Activated T-cell treated with anti-CD3 and anti-CD28 coated beads for 4 hours (primary cell): ENCODE measurements around the gene SLC11A1.

ENCODE experiments used
- DNase-seq: peaks from one replicate; pipeline ENCODE4 v3.0.0-alpha.2; 2020

SLC11A1 gene

GRCh38 chr2:218381916-218382366 lies at the start of gene SLC11A1:
Gene SLC11A1, plus strand, starts transcription at chr2:218382273. Its CDS starts 96 bp downstream, at chr2:218382369.
- no peak for DNase-seq

GRCh38 chr2:218332288-218332687 lies 49.8 kb upstream of the SLC11A1 start:
- DNase-seq, result no peak

- no peak for DNase-seq
Measured at GRCh38 chr2:218332920-218333645, 49.0 kb upstream of the SLC11A1 start.

- no peak for DNase-seq
Measured at GRCh38 chr2:218334531-218334930, 47.5 kb upstream of the SLC11A1 start.

GRCh38 chr2:218340656-218341055 lies 41.4 kb upstream of the SLC11A1 start:
- DNase-seq, result no peak

- no peak for DNase-seq
Measured at GRCh38 chr2:218341381-218341780, 40.7 kb upstream of the SLC11A1 start.

GRCh38 chr2:218342837-218343236 lies 39.2 kb upstream of the SLC11A1 start:
- no peak for DNase-seq

GRCh38 chr2:218343591-218343990 lies 38.5 kb upstream of the SLC11A1 start:
- DNase-seq, result no peak

GRCh38 chr2:218344090-218344754 lies 37.9 kb upstream of the SLC11A1 start:
- DNase-seq, result no peak

- DNase-seq, result no peak
Measured at GRCh38 chr2:218344755-218345417, 37.2 kb upstream of the SLC11A1 start.

GRCh38 chr2:218345491-218346236 lies 36.4 kb upstream of the SLC11A1 start:
- no peak for DNase-seq

GRCh38 chr2:218347172-218347571 lies 34.9 kb upstream of the SLC11A1 start:
- DNase-seq, result no peak

GRCh38 chr2:218354045-218354444 lies 28.0 kb upstream of the SLC11A1 start:
- DNase-seq, result no peak

GRCh38 chr2:218354850-218355443 lies 27.1 kb upstream of the SLC11A1 start:
- DNase-seq, result no peak

- DNase-seq, result no peak
Measured at GRCh38 chr2:218357236-218358177, 24.6 kb upstream of the SLC11A1 start.

GRCh38 chr2:218360453-218360852 lies 21.6 kb upstream of the SLC11A1 start:
- no peak for DNase-seq

GRCh38 chr2:218362606-218363005 lies 19.5 kb upstream of the SLC11A1 start:
- DNase-seq, result no peak

GRCh38 chr2:218363736-218364135 lies 18.3 kb upstream of the SLC11A1 start:
- DNase-seq, result no peak

GRCh38 chr2:218364196-218364595 lies 17.9 kb upstream of the SLC11A1 start:
- DNase-seq, result no peak

GRCh38 chr2:218366621-218367414 lies 15.3 kb upstream of the SLC11A1 start:
- no peak for DNase-seq
